HL-60 (cell line): ENCODE data around the gene GID4.

ENCODE experiments used
- POLR2AphosphoS5 ChIP-seq: IDR thresholded peaks from 2 replicates; pipeline ENCODE4 v1.6.1; 2012; ENCODE audit warnings: low read depth
- TF ChIP-seq, protein P1 (sequence below): IDR thresholded peaks from one replicate; pipeline ENCODE4 v1.5.1; 2011; ENCODE audit warnings: low read length, control low read depth, inconsistent platforms; ENCODE audit not compliant: insufficient read depth
- TF ChIP-seq, protein P2 (sequence below): IDR thresholded peaks from 2 replicates; pipeline ENCODE4 v1.6.1; 2012; ENCODE audit warnings: low read depth; ENCODE audit not compliant: insufficient replicate concordance

DNA sequence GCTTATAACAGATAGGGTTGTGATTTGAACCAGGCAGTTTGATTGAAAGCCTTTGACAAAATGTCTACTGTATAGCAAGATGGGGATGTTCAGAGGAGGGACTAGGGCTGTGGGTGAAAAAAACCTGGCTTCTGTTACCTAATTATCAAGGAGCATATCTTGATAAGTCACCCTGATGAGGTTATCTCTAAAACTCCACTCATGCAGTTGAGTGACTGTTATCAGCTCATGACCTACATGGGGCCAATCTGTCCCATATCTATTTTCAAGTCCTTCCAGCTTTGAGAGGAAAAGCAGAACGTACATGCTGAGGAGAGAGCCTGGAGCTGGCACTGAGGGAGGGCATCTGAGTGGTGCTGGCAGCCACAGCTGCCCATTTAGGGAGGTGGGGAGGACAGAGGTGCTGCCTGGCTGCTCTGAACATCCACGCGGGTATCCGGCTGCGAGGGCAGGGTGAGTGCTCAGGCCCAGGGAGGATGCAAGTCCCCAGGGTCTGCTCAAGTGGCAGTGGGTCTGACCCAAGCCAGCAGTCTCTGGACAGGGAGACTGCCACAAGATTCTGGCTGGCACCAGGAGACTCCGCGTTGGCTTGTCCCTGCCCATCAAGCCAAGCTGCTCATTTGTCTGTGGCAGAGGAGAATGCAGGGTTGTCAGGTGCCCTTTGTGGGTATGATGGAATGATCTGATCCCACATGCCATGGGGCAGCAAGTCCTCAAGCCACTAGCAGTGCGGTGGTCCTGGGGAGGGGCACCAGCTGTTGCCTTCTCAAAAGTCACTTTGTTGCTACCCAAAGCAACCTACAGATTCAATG lies 29.4 kb upstream of the GID4 start:
- TF ChIP-seq, protein P1, sequence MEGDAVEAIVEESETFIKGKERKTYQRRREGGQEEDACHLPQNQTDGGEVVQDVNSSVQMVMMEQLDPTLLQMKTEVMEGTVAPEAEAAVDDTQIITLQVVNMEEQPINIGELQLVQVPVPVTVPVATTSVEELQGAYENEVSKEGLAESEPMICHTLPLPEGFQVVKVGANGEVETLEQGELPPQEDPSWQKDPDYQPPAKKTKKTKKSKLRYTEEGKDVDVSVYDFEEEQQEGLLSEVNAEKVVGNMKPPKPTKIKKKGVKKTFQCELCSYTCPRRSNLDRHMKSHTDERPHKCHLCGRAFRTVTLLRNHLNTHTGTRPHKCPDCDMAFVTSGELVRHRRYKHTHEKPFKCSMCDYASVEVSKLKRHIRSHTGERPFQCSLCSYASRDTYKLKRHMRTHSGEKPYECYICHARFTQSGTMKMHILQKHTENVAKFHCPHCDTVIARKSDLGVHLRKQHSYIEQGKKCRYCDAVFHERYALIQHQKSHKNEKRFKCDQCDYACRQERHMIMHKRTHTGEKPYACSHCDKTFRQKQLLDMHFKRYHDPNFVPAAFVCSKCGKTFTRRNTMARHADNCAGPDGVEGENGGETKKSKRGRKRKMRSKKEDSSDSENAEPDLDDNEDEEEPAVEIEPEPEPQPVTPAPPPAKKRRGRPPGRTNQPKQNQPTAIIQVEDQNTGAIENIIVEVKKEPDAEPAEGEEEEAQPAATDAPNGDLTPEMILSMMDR: no peak
- no peak for TF ChIP-seq POLR2AphosphoS5
- TF ChIP-seq, protein P2, sequence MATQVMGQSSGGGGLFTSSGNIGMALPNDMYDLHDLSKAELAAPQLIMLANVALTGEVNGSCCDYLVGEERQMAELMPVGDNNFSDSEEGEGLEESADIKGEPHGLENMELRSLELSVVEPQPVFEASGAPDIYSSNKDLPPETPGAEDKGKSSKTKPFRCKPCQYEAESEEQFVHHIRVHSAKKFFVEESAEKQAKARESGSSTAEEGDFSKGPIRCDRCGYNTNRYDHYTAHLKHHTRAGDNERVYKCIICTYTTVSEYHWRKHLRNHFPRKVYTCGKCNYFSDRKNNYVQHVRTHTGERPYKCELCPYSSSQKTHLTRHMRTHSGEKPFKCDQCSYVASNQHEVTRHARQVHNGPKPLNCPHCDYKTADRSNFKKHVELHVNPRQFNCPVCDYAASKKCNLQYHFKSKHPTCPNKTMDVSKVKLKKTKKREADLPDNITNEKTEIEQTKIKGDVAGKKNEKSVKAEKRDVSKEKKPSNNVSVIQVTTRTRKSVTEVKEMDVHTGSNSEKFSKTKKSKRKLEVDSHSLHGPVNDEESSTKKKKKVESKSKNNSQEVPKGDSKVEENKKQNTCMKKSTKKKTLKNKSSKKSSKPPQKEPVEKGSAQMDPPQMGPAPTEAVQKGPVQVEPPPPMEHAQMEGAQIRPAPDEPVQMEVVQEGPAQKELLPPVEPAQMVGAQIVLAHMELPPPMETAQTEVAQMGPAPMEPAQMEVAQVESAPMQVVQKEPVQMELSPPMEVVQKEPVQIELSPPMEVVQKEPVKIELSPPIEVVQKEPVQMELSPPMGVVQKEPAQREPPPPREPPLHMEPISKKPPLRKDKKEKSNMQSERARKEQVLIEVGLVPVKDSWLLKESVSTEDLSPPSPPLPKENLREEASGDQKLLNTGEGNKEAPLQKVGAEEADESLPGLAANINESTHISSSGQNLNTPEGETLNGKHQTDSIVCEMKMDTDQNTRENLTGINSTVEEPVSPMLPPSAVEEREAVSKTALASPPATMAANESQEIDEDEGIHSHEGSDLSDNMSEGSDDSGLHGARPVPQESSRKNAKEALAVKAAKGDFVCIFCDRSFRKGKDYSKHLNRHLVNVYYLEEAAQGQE: no peak
